Measurements from ENCODE around the gene STARD6.
"Not testable (repeated sequence)": the region's sequence is repeated elsewhere in the genome, so short reads cannot be mapped to it uniquely, and the experiment has no call there.

Gene STARD6

GRCh38 chr18:54357660-54358494 is at the start of gene STARD6, which contains the start of gene C18orf54:
STARD6 (minus strand) TSS chr18:54357858; CDS start chr18:54354573, 3,285 bp downstream.
C18orf54 (plus strand) TSS chr18:54357906; CDS start chr18:54360573, 2,667 bp downstream.
- FAIRE-seq (no peak), DNase-seq (ENCODE audit: low spot score) (peak; percentile 73)

- DNase-seq (ENCODE audit: low spot score) (no peak), FAIRE-seq (no peak)
Measured at GRCh38 chr18:54405290-54405689, 47.6 kb upstream of the STARD6 start.

GRCh38 chr18:54396760-54397159 is 39.1 kb upstream of the STARD6 start:
- no peak for DNase-seq (ENCODE audit: low spot score)
- FAIRE-seq: no peak

- no peak for FAIRE-seq
- DNase-seq (ENCODE audit: low spot score): no peak
Measured at GRCh38 chr18:54393648-54394294, 36.1 kb upstream of the STARD6 start.

- FAIRE-seq (peak; percentile 44), DNase-seq (ENCODE audit: low spot score) (peak; percentile 51)
Measured at GRCh38 chr18:54392543-54393023, 34.9 kb upstream of the STARD6 start.

GRCh38 chr18:54390838-54391237 is 33.2 kb upstream of the STARD6 start:
- DNase-seq (ENCODE audit: low spot score): no peak
- no peak for FAIRE-seq

- DNase-seq (ENCODE audit: low spot score) (no peak), FAIRE-seq (no peak)
Measured at GRCh38 chr18:54389143-54389505, 31.5 kb upstream of the STARD6 start.

GRCh38 chr18:54388203-54389142 is 30.8 kb upstream of the STARD6 start:
- peak; percentile 78 for FAIRE-seq
- peak; percentile 80 for DNase-seq (ENCODE audit: low spot score)

GRCh38 chr18:54387631-54388030 is 30.0 kb upstream of the STARD6 start:
- FAIRE-seq (no peak), DNase-seq (ENCODE audit: low spot score) (peak; percentile 31)

GRCh38 chr18:54386800-54387495 is 29.3 kb upstream of the STARD6 start:
- DNase-seq (ENCODE audit: low spot score); FAIRE-seq: not testable (repeated sequence)

- DNase-seq (ENCODE audit: low spot score) (no peak), FAIRE-seq (no peak)
Measured at GRCh38 chr18:54386043-54386442, 28.4 kb upstream of the STARD6 start.

GRCh38 chr18:54382733-54383252 is 25.1 kb upstream of the STARD6 start:
- FAIRE-seq: no peak
- no peak for DNase-seq (ENCODE audit: low spot score)

GRCh38 chr18:54382076-54382475 is 24.4 kb upstream of the STARD6 start:
- FAIRE-seq (no peak), DNase-seq (ENCODE audit: low spot score) (no peak)

- FAIRE-seq (no peak), DNase-seq (ENCODE audit: low spot score) (no peak)
Measured at GRCh38 chr18:54381640-54382039, 24.0 kb upstream of the STARD6 start.

GRCh38 chr18:54378057-54378456 is 20.4 kb upstream of the STARD6 start:
- FAIRE-seq (no peak), DNase-seq (ENCODE audit: low spot score) (no peak)

GRCh38 chr18:54360406-54360805 is 2.7 kb upstream of the STARD6 start:
- FAIRE-seq: no peak
- DNase-seq (ENCODE audit: low spot score): no peak

- peak; percentile 42 for FAIRE-seq
- no peak for DNase-seq (ENCODE audit: low spot score)
Measured at GRCh38 chr18:54359233-54359632, 1.6 kb upstream of the STARD6 start.

GRCh38 chr18:54358495-54359040 is 910 bp upstream of the STARD6 start:
- no peak for DNase-seq (ENCODE audit: low spot score)
- FAIRE-seq: no peak

GRCh38 chr18:54357082-54357659 is 487 bp downstream of the STARD6 start:
- DNase-seq (ENCODE audit: low spot score): no peak

GRCh38 chr18:54351186-54351585 is 6.5 kb downstream of the STARD6 start:
- DNase-seq (ENCODE audit: low spot score) (no peak), FAIRE-seq (no peak)

More at GRCh38 chr18:54357082-54357659, 487 bp downstream of the STARD6 start:
- no peak for FAIRE-seq

Data from RCC 7860 (cell line).